Loucy (cell line): ENCODE measurements around the gene JARID2.

ENCODE experiments used
- CTCF ChIP-seq: fragments of 200-600 bp; sonication (generic); conservative IDR thresholded peaks from 2 replicates; pipeline ENCODE4 v1.5.1; 2014; ENCODE audit warnings: mild to moderate bottlenecking, antibody characterized with exemption, low read length
- EZH2phosphoT487 ChIP-seq: fragments of 200-600 bp; IDR thresholded peaks from 2 replicates; pipeline ENCODE4 v1.6.1; 2018; ENCODE audit warnings: antibody characterized with exemption, mild to moderate bottlenecking, moderate library complexity, borderline replicate concordance

GRCh38 chr6:15375638-15376290, 129.9 kb downstream of the JARID2 start:
- TF ChIP-seq CTCF (no peak), EZH2phosphoT487 (no peak)
